ENCODE results near the gene SLC39A7. TPM values are rescaled to one million over a fixed set of nuclear protein-coding genes. Genes with fewer than 3 reads are reported as not detected.

Gene SLC39A7, protein sequence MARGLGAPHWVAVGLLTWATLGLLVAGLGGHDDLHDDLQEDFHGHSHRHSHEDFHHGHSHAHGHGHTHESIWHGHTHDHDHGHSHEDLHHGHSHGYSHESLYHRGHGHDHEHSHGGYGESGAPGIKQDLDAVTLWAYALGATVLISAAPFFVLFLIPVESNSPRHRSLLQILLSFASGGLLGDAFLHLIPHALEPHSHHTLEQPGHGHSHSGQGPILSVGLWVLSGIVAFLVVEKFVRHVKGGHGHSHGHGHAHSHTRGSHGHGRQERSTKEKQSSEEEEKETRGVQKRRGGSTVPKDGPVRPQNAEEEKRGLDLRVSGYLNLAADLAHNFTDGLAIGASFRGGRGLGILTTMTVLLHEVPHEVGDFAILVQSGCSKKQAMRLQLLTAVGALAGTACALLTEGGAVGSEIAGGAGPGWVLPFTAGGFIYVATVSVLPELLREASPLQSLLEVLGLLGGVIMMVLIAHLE
- 53.1 TPM for total RNA-seq

DNA sequence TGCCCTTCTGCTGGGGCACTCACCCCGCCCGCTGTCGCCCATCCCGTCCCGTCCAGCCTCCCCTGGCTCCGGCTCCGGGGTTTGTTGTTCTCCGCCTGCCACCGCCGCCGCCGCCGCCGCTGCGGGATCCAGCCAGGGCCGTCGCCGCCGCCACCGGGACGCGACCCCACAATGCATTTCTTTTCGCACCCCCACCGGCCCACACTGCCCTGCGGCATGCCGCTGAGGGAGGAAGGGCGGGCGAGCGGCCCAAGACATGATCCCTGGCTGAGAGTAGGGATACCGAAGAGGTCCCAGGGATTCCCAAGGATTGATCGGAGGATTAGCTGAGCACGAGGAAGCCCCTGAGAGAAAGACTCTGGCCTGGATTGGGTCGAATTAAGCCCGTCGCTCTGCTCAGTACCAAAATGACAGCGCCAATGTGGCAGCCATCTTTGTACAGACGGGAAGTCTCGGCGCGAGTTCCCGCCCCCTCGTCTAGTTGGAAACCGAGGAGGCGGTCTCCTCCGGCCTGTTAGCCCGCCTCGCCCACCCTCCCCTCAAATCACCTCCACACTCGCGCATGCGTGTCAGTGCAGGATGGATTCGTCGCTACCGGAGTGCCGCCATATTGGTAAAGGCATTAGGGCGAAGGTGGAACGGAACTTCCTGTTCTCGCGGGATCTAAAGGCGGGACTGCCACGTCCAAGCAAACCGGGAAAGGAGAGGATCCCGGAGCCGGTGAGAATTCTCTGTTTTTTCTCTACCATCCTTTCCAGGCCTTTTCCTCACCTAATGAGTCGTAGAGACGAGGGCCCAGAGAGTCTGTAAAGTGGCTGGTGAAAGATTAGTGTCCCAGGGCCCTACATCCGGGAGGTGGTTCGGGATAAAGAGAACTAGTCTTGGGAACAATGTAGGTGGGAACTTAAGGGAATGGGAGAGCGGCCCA, at the start of gene SLC39A7, which contains the start of gene RXRB:
Gene SLC39A7 (plus strand): TSS at position 649 of the 928 bp plus-strand sequence. CDS start 379 bp downstream, outside the sequence.
Gene RXRB (minus strand): TSS at position 447 of the 928 bp plus-strand sequence. CDS start 189 bp downstream, at position 258.

DNA sequence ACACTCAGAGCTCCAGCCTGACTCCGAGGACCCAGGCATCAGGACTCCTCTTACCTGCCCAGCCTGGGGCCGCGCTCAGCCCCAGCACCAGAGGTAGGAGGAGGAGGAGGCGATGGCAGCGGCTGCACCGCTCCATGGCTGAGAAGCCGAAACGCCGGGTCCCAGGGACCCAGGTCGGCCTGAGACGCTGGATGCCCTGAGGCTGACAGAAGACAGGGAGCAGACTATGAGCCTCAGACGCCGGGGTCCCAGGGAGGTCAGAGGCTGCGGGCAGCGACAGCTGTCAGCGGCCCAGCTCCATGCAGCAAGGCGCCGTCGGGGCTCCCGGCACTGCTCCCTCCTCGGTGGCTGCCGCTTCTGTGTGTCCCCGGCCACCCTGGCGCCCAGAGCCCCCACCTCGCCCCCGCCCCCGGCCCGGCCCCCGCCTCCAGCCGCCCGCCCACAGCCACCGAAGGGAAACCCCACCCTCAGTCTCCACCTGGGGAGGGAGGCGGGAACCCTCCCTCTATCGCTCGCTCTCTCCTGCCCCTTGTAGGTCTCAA, 8.5 kb upstream of the SLC39A7 start, which contains the start of gene COL11A2:
Gene COL11A2 (minus strand): TSS at position 363 of the 542 bp plus-strand sequence. CDS start 227 bp downstream, at position 136.

DNA sequence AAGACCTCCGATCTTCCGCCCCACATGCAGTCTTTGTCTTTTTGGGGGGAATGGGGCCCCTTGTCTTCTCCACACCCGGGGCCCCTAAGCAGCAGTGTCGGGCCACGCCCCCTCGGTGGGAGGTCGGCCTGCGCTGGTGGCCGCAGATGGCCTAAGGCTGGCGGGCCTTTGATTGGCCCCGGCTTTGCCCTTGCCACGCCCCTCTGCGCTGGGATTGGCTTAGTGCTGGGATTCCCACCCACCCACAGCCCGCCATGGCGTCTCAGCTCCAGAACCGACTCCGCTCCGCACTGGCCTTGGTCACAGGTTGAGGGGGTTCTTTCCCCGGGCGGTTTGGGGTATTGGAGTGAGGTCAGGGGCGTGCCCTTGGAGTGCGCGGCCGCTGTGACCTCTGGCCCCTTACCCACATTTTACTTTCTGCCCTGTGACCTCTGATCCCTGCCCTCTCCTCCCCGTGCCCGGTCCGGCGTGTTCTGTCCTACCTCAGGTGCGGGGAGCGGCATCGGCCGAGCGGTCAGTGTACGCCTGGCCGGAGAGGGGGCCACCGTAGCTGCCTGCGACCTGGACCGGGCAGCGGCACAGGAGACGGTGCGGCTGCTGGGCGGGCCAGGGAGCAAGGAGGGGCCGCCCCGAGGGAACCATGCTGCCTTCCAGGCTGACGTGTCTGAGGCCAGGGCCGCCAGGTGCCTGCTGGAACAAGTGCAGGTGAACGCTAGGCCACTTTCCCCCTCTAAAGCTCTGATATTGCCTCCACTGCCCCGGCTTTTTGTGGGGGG, 3.9 kb downstream of the SLC39A7 start, which contains the start of gene HSD17B8:
Gene HSD17B8 (plus strand): TSS at position 241 of the 776 bp plus-strand sequence. CDS start 14 bp downstream, at position 255.

DNA sequence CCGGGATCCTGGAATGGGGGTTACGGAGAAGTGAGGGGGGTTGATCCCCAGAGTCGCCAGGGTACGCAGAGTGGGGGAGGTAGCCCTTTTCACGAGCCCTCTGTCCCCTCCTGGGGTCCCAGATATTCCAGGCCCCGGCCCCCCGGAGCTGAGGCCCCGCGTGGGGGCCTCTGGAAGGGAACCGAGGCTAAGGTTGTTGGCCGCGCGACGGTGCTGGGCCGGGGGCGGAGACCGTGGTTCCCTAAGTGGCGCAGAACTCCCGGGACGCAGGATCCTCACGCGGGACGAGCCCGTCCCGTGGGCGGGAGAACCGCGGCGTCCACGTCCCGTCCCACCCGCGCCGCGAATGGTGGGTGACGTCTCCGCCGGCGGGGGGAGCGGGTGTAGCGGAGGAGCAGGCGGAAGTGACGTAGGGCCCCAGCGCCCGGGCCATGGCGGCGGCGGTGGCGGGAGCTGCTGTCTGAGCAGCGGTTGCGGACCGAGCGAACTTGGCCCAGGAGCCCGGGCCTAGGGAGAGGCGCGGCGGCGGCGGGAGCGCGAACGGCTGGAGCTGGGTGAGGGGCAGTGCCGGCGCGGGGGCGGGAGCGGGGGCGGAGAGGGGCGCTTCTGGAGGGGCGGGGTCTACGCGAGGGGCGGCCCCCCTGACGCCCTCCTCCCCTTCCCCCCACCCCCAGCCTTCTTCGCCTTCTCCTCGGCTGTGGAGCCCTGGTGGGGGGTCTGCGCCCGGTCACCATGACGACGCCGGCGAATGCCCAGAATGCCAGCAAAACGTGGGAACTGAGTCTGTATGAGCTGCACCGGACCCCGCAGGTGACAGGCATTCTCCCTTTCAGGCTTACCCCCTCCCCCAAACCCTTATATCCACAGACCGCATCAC, 7.7 kb downstream of the SLC39A7 start, which contains the start of gene RING1:
Gene RING1 (plus strand): TSS at position 410 of the 877 bp plus-strand sequence. CDS start 323 bp downstream, at position 733.

Small RNA genes within 50 kb of the gene (small RNA-seq; reads per million reads assigned to genes)
- gene MIR219A1 = 5.3 reads per million, percentile 92 among the genes with 10 or more reads in this experiment
- 0.51 reads per million, percentile 54 among the genes with 10 or more reads in this experiment for gene RNY4P10

Other genes with a start within 250 kb of the SLC39A7 start
- gene HLA-DMA, start 247.8 kb upstream of the SLC39A7 start, total RNA-seq = 0.46 TPM
- 87.0 TPM for gene BRD2, start 232.3 kb upstream of the SLC39A7 start, total RNA-seq
- gene HLA-DOA, start 191.3 kb upstream of the SLC39A7 start, total RNA-seq = 1.2 TPM
- 2.1 TPM for gene HLA-DPA1, start 127.2 kb upstream of the SLC39A7 start, total RNA-seq
- gene HLA-DPB1, start 124.9 kb upstream of the SLC39A7 start, total RNA-seq = 8.3 TPM
- 2.3 TPM for gene COL11A2, start 8.4 kb upstream of the SLC39A7 start, total RNA-seq
- gene RXRB, start 202 bp upstream of the SLC39A7 start, total RNA-seq = 27.0 TPM
- gene HSD17B8, start 3.8 kb downstream of the SLC39A7 start, total RNA-seq = 2.5 TPM
- 24.2 TPM for gene RING1, start 7.6 kb downstream of the SLC39A7 start, total RNA-seq
- 34.8 TPM for gene VPS52, start 71.0 kb downstream of the SLC39A7 start, total RNA-seq
- 2,657 TPM for gene RPS18, start 71.2 kb downstream of the SLC39A7 start, total RNA-seq
- 7.8 TPM for gene B3GALT4, start 76.3 kb downstream of the SLC39A7 start, total RNA-seq
- gene WDR46, start 88.4 kb downstream of the SLC39A7 start, total RNA-seq = 35.3 TPM
- 36.7 TPM for gene PFDN6, start 88.7 kb downstream of the SLC39A7 start, total RNA-seq
- gene RGL2, start 98.1 kb downstream of the SLC39A7 start, total RNA-seq = 34.4 TPM
- gene TAPBP, start 113.2 kb downstream of the SLC39A7 start, total RNA-seq = 41.5 TPM
- gene ZBTB22, start 116.9 kb downstream of the SLC39A7 start, total RNA-seq = 25.6 TPM
- 22.4 TPM for gene DAXX, start 122.1 kb downstream of the SLC39A7 start, total RNA-seq
- 5.8 TPM for gene KIFC1, start 191.0 kb downstream of the SLC39A7 start, total RNA-seq
- gene PHF1, start 210.1 kb downstream of the SLC39A7 start, total RNA-seq = 28.6 TPM
- 113 TPM for gene CUTA, start 217.2 kb downstream of the SLC39A7 start, total RNA-seq
- gene SYNGAP1, start 219.2 kb downstream of the SLC39A7 start, total RNA-seq = 27.7 TPM